Glutamatergic neuron (in vitro differentiated cells): Measurements from ENCODE around the gene IQCK. TPM values are rescaled to one million over a fixed set of nuclear protein-coding genes. Genes with fewer than 3 reads are reported as not detected.
"Not testable (repeated sequence)": the region's sequence is repeated elsewhere in the genome, so short reads cannot be mapped to it uniquely, and the experiment has no call there.

Experiments
- DNase-seq: peaks from one replicate; pipeline ENCODE4 v3.0.0; 2022
- H3K27ac Mint-ChIP-seq: one replicate; pipeline ENCODE4 v1.8.0; 2020; ENCODE audit warnings: mild to moderate bottlenecking, mixed read lengths, inconsistent platforms; ENCODE audit not compliant: unreplicated experiment
- H3K27me3 Mint-ChIP-seq: one replicate; pipeline ENCODE4 v1.8.0; 2020; ENCODE audit warnings: mild to moderate bottlenecking, moderate library complexity, mixed read lengths, inconsistent platforms; ENCODE audit not compliant: unreplicated experiment
- H3K36me3 Mint-ChIP-seq: one replicate; pipeline ENCODE4 v1.8.0; 2020; ENCODE audit warnings: mild to moderate bottlenecking, mixed read lengths, inconsistent platforms; ENCODE audit not compliant: unreplicated experiment
- H3K4me1 Mint-ChIP-seq: one replicate; pipeline ENCODE4 v1.8.0; 2020; ENCODE audit warnings: mild to moderate bottlenecking, low read depth, mixed read lengths, inconsistent platforms; ENCODE audit not compliant: unreplicated experiment
- H3K4me3 Mint-ChIP-seq: one replicate; pipeline ENCODE4 v1.8.0; 2020; ENCODE audit warnings: mild to moderate bottlenecking, mixed read lengths, inconsistent platforms; ENCODE audit not compliant: unreplicated experiment
- H3K9me3 Mint-ChIP-seq: one replicate; pipeline ENCODE4 v1.8.0; 2020; ENCODE audit warnings: mild to moderate bottlenecking, moderate library complexity, mixed read lengths, inconsistent platforms; ENCODE audit not compliant: unreplicated experiment
- total RNA-seq: library from RNA; stranded (reverse); fragmentation: NEBNext Ultra II Directional; extraction: Animal tissue kit (Norgen Biotek cat#: 25700); gene quantifications from one replicate; pipeline ENCODE4 v1.2.1, GENCODE V29; 2021; ENCODE audit not compliant: unreplicated experiment
- TF ChIP-seq, protein P1 (sequence below): fragments of 200-600 bp; sonication (generic); IDR thresholded peaks from one replicate; pipeline ENCODE4 v1.5.0; 2021; ENCODE audit not compliant: partially characterized antibody, unreplicated experiment

The IQCK gene
- total RNA-seq, 1 donor from 2014 or later = 5.1 TPM

- Mint-ChIP-seq H3K36me3 (no peaks in the 10 kb centered on the region), H3K27ac (no peak overlapping the region), H3K9me3 (peaks cover 2% of the 10 kb centered on the region), H3K27me3 (peaks cover 2% of the 10 kb centered on the region), H3K4me1 (no peaks in the 10 kb centered on the region), H3K4me3 (no peak overlapping the region)
- TF ChIP-seq, protein P1, sequence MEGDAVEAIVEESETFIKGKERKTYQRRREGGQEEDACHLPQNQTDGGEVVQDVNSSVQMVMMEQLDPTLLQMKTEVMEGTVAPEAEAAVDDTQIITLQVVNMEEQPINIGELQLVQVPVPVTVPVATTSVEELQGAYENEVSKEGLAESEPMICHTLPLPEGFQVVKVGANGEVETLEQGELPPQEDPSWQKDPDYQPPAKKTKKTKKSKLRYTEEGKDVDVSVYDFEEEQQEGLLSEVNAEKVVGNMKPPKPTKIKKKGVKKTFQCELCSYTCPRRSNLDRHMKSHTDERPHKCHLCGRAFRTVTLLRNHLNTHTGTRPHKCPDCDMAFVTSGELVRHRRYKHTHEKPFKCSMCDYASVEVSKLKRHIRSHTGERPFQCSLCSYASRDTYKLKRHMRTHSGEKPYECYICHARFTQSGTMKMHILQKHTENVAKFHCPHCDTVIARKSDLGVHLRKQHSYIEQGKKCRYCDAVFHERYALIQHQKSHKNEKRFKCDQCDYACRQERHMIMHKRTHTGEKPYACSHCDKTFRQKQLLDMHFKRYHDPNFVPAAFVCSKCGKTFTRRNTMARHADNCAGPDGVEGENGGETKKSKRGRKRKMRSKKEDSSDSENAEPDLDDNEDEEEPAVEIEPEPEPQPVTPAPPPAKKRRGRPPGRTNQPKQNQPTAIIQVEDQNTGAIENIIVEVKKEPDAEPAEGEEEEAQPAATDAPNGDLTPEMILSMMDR = no peak
- no peak for DNase-seq
Observed at GRCh38 chr16:19785081-19785480, 67.0 kb downstream of the IQCK start.

- H3K9me3 Mint-ChIP-seq = peaks cover 2% of the 10 kb centered on the region
- H3K27me3 Mint-ChIP-seq = peaks cover 2% of the 10 kb centered on the region
- H3K36me3 Mint-ChIP-seq = no peaks in the 10 kb centered on the region
- H3K27ac Mint-ChIP-seq = no peak overlapping the region
- no peak for DNase-seq
- H3K4me3 Mint-ChIP-seq = no peak overlapping the region
- peaks cover 1% of the 10 kb centered on the region for H3K4me1 Mint-ChIP-seq
- TF ChIP-seq, protein P1 = no peak
Observed at GRCh38 chr16:19785512-19786130, 67.5 kb downstream of the IQCK start.

DNA sequence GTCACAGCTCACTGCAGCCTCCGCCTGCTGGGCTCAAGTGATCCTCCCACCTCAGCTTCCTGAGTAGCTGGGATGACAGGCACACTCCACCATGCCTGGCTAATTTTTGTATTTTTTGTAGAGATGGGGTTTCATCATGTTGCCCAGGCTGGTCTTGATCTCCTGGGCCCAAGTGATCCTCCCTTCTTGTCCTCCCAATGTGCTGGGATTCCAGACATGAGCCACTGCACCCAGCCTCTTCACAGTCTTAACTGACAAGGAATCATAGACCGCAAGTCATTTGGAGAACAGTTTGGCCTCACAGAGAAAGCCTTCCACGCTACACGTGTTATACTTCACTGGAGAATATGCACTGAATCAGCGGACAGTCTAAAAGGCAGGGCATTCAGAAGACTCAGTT lies 83.3 kb downstream of the IQCK start:
- not testable (repeated sequence) for H3K27me3 Mint-ChIP-seq, H3K4me3 Mint-ChIP-seq, H3K9me3 Mint-ChIP-seq, DNase-seq, H3K27ac Mint-ChIP-seq, H3K4me1 Mint-ChIP-seq
- peaks cover 17% of the 10 kb centered on the region for H3K36me3 Mint-ChIP-seq

GRCh38 chr16:19801824-19802223 lies 83.8 kb downstream of the IQCK start:
- not testable (repeated sequence) for DNase-seq, H3K9me3 Mint-ChIP-seq, H3K4me3 Mint-ChIP-seq, H3K27me3 Mint-ChIP-seq, H3K4me1 Mint-ChIP-seq, H3K27ac Mint-ChIP-seq
- peaks cover 17% of the 10 kb centered on the region for H3K36me3 Mint-ChIP-seq

- H3K36me3 Mint-ChIP-seq = peaks cover 17% of the 10 kb centered on the region
- no peak for DNase-seq
- no peaks in the 10 kb centered on the region for H3K4me1 Mint-ChIP-seq
- TF ChIP-seq, protein P1 = no peak
- H3K4me3 Mint-ChIP-seq = no peak overlapping the region
- peaks cover 2% of the 10 kb centered on the region for H3K27me3 Mint-ChIP-seq
- H3K27ac Mint-ChIP-seq = no peak overlapping the region
- H3K9me3 Mint-ChIP-seq = peaks cover 2% of the 10 kb centered on the region
Observed at GRCh38 chr16:19802612-19803011, 84.5 kb downstream of the IQCK start.

DNA sequence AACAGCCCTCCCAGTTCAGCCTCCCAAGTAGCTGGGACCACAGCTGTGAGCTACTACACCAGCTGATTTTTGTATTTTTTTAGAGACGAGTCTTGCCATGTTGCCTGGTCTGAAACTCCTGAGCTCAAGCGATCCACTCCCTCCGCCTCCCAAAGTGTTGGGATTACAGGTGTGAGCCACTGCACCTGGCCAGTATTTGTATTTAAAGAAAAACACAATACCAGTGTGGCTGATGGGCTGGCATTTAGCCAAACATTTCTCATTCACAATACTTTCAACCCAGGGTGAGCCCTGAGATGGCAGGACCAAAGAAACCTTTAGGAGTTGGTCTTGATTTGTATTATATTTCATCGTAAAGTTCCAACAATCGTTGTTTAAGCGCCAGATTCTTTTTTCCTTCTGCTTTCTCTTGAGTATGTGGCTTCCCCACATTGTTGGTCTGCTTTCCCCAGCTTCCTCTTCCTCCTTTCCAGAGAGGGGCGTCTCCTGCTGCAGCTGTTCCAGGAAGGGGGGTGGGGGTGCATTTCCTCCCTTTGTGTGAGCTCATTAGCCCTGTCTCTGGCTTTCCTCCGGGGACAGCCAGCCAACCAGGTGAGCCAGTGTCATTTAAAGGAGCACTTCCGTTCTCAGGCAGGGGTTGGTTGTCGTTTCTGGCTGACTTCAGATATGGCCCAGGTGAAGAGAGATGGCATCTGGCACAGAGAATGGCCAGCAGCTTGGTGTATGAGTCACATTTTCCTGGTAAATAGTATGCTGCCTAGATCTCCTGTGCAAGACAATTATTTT lies 86.7 kb downstream of the IQCK start:
- no peak for DNase-seq
- no peak overlapping the region for H3K4me3 Mint-ChIP-seq
- H3K9me3 Mint-ChIP-seq = peaks cover 2% of the 10 kb centered on the region
- peaks cover 2% of the 10 kb centered on the region for H3K27me3 Mint-ChIP-seq
- TF ChIP-seq, protein P1 = no peak
- no peak overlapping the region for H3K27ac Mint-ChIP-seq
- H3K36me3 Mint-ChIP-seq = peaks cover 17% of the 10 kb centered on the region
- no peaks in the 10 kb centered on the region for H3K4me1 Mint-ChIP-seq
